ENCODE measurements around the gene SOX9.

SOX9 gene

GRCh38 chr17:72115781-72116525 is 4.9 kb upstream of the SOX9 start:
- TF ChIP-seq TOX (CRISPR knock-in tag; IDR thresholded peaks at IDR 0.05; ENCODE audit: borderline replicate concordance) (no peak), CSDC2 (CRISPR knock-in tag; IDR thresholded peaks at IDR 0.05) (no peak), GLIS3 (CRISPR knock-in tag; IDR thresholded peaks at IDR 0.05) (no peak), PATZ1 (CRISPR knock-in tag; IDR thresholded peaks at IDR 0.05; ENCODE audit: borderline replicate concordance) (no peak), PPARA (CRISPR knock-in tag; IDR thresholded peaks at IDR 0.05; ENCODE audit: borderline replicate concordance) (no peak)
- ATAC-seq = no peak

- ATAC-seq = no peak
- TF ChIP-seq POU6F1 (CRISPR knock-in tag; IDR thresholded peaks at IDR 0.05; ENCODE audit: borderline replicate concordance, low read depth) (no peak), ZFP30 (CRISPR knock-in tag; IDR thresholded peaks at IDR 0.05) (no peak), ARNTL (CRISPR knock-in tag; IDR thresholded peaks at IDR 0.05; ENCODE audit: borderline replicate concordance, low read depth) (no peak), ESRRG (CRISPR knock-in tag; IDR thresholded peaks at IDR 0.05) (no peak), ISL1 (CRISPR knock-in tag; IDR thresholded peaks at IDR 0.05) (no peak), TCF4 (CRISPR knock-in tag; IDR thresholded peaks at IDR 0.05; ENCODE audit: borderline replicate concordance) (no peak), ZNF565 (CRISPR knock-in tag; conservative IDR thresholded peaks at IDR 0.05; ENCODE audit: low read depth) (no peak), OSR1 (CRISPR knock-in tag; IDR thresholded peaks at IDR 0.05) (no peak), TSHZ2 (CRISPR knock-in tag; IDR thresholded peaks at IDR 0.05) (no peak), BACH2 (CRISPR knock-in tag; IDR thresholded peaks at IDR 0.05; ENCODE audit: borderline replicate concordance) (no peak), SNAI2 (CRISPR knock-in tag; IDR thresholded peaks at IDR 0.05) (no peak), RARB (CRISPR knock-in tag; IDR thresholded peaks at IDR 0.05) (no peak), CSDC2 (CRISPR knock-in tag; IDR thresholded peaks at IDR 0.05) (no peak), CSRNP3 (CRISPR knock-in tag; IDR thresholded peaks at IDR 0.05) (no peak)
Observed at GRCh38 chr17:72116661-72117521, 3.9 kb upstream of the SOX9 start.

- no peak for ATAC-seq
- no peak for TF ChIP-seq ISL1 (CRISPR knock-in tag; IDR thresholded peaks at IDR 0.05)
- no peak for TF ChIP-seq CSRNP3 (CRISPR knock-in tag; IDR thresholded peaks at IDR 0.05)
- TF ChIP-seq PATZ1 (CRISPR knock-in tag; IDR thresholded peaks at IDR 0.05; ENCODE audit: borderline replicate concordance) = no peak
- no peak for TF ChIP-seq POU6F1 (CRISPR knock-in tag; IDR thresholded peaks at IDR 0.05; ENCODE audit: borderline replicate concordance, low read depth)
Observed at GRCh38 chr17:72117535-72118334, 3.1 kb upstream of the SOX9 start.

Data from SK-N-SH treated with all-trans-retinoic acid at 6 μM for 48 hours (cell line).